HG03571 (cell line): Measurements from ENCODE around the gene RGMB.
"Not testable (repeated sequence)": the region's sequence is repeated elsewhere in the genome, so short reads cannot be mapped to it uniquely, and the experiment has no call there.

ENCODE experiments used
- ATAC-seq: cut with Tn5 transposase; IDR thresholded peaks from one replicate; pipeline ENCODE4 v1.9.1; 2021; ENCODE audit not compliant: unreplicated experiment

RGMB gene

GRCh38 chr5:98773464-98774191 lies at the start of gene RGMB:
TSS of gene RGMB (plus strand) at chr5:98773663. CDS start at chr5:98774071, 408 bp downstream.
- peak; percentile 85 for ATAC-seq

- no peak for ATAC-seq
Measured at GRCh38 chr5:98726258-98726657, 47.2 kb upstream of the RGMB start.

GRCh38 chr5:98727686-98728085 lies 45.8 kb upstream of the RGMB start:
- no peak for ATAC-seq

- ATAC-seq = no peak
Measured at GRCh38 chr5:98734646-98735045, 38.8 kb upstream of the RGMB start.

- no peak for ATAC-seq
Measured at GRCh38 chr5:98735806-98736507, 37.5 kb upstream of the RGMB start.

GRCh38 chr5:98736753-98737152 lies 36.7 kb upstream of the RGMB start:
- ATAC-seq = no peak

- not testable (repeated sequence) for ATAC-seq
Measured at GRCh38 chr5:98737441-98737840, 36.0 kb upstream of the RGMB start.

- ATAC-seq = not testable (repeated sequence)
Measured at GRCh38 chr5:98738481-98739149, 34.8 kb upstream of the RGMB start.

- ATAC-seq = no peak
Measured at GRCh38 chr5:98741926-98742325, 31.5 kb upstream of the RGMB start.

GRCh38 chr5:98742396-98743073 lies 30.9 kb upstream of the RGMB start:
- ATAC-seq = no peak

- ATAC-seq = not testable (repeated sequence)
Measured at GRCh38 chr5:98748259-98748658, 25.2 kb upstream of the RGMB start.

GRCh38 chr5:98749046-98749445 lies 24.4 kb upstream of the RGMB start:
- ATAC-seq = no peak

GRCh38 chr5:98750693-98751092 lies 22.8 kb upstream of the RGMB start:
- no peak for ATAC-seq

GRCh38 chr5:98752331-98752730 lies 21.1 kb upstream of the RGMB start:
- ATAC-seq = not testable (repeated sequence)

- not testable (repeated sequence) for ATAC-seq
Measured at GRCh38 chr5:98752801-98753200, 20.7 kb upstream of the RGMB start.

- ATAC-seq = no peak
Measured at GRCh38 chr5:98753507-98753906, 20.0 kb upstream of the RGMB start.

- no peak for ATAC-seq
Measured at GRCh38 chr5:98755406-98755805, 18.1 kb upstream of the RGMB start.

- no peak for ATAC-seq
Measured at GRCh38 chr5:98757978-98758377, 15.5 kb upstream of the RGMB start.

GRCh38 chr5:98763001-98763630 lies 10.3 kb upstream of the RGMB start:
- ATAC-seq = no peak

GRCh38 chr5:98765815-98766214 lies 7.6 kb upstream of the RGMB start:
- ATAC-seq = no peak

- ATAC-seq = no peak
Measured at GRCh38 chr5:98767581-98767980, 5.9 kb upstream of the RGMB start.
